GM12878 (cell line): ENCODE measurements around the gene EML1. TPM values are rescaled to one million over a fixed set of nuclear protein-coding genes. Genes with fewer than 3 reads are reported as not detected.

Experiments
- ATAC-seq: fragments of 200-7000 bp; cut with Tn5 transposase; 3 replicates; pipeline ENCODE4 v1.9.1; 2020; ENCODE audit warnings: mild to moderate bottlenecking, moderate library complexity
- BruUV-seq: library from RNA; stranded (reverse); fragments of 400-500 nt; replicated peaks from 2 replicates; lab custom pipeline; 2021; lab: Mats Ljungman, UMichigan
- CTCF ChIA-PET: fragments of 300-600 bp; sonication (Branson Sonifier 250); formaldehyde crosslinking; extraction: SDS; loops from one replicate; lab custom pipeline; 2021; ENCODE audit warnings: inconsistent platforms; lab: Yijun Ruan, JAX
- POLR2A ChIA-PET: fragments of 350-600 bp; formaldehyde crosslinking; extraction: SDS; loops from one replicate; lab custom pipeline; 2021; ENCODE audit warnings: inconsistent platforms; lab: Charles Lee
- RAD21 ChIA-PET: fragments of 300-600 bp; sonication (Branson Sonifier 250); formaldehyde crosslinking; loops from one replicate; lab custom pipeline; 2023; ENCODE audit warnings: antibody characterized with exemption; ENCODE audit not compliant: unreplicated experiment; lab: Charles Lee
- SMC1A ChIA-PET: fragments of 300-600 bp; sonication (Branson Sonifier 250); formaldehyde crosslinking; loops from one replicate; lab custom pipeline; 2023; ENCODE audit not compliant: unreplicated experiment, uncharacterized antibody; lab: Charles Lee
- DNase-seq: peaks from one replicate; pipeline ENCODE4 v3.0.0-alpha.2; 2011; ENCODE audit warnings: low read depth, low spot score
- FAIRE-seq: peaks from 3 replicates; lab custom pipeline; 2011; peaks lifted over from hg19 to GRCh38; lab: Jason Lieb, UNC
- H2AFZ ChIP-seq: 2 replicates; pipeline ENCODE4 v1.6.0; 2011; ENCODE audit warnings: low read depth, low read length, control low read depth; ENCODE audit not compliant: control insufficient read depth
- H3K27ac ChIP-seq: 2 replicates; pipeline ENCODE4 v1.5.1; 2011; ENCODE audit warnings: control low read depth; ENCODE audit not compliant: control insufficient read depth, insufficient read depth
- H3K27me3 ChIP-seq, 2 experiments: replicated peaks in 1 of 2; 2 replicates each; pipeline versions ENCODE4 v1.6.0 to v1.6.1; 2011; ENCODE audit warnings: low read length in 1 of 2; ENCODE audit not compliant: control insufficient read depth in 2 of 2, insufficient read depth in 2 of 2
- H3K36me3 ChIP-seq, 2 experiments: 2 replicates each; pipeline ENCODE4 v1.5.1; 2011; ENCODE audit warnings: low read length in 1 of 2; ENCODE audit not compliant: control insufficient read depth in 2 of 2, insufficient read depth in 2 of 2
- H3K4me1 ChIP-seq: 2 replicates; pipeline ENCODE4 v1.6.1; 2011; ENCODE audit warnings: mild to moderate bottlenecking, low read length, moderate library complexity, mixed read lengths; ENCODE audit not compliant: control insufficient read depth, insufficient read depth
- H3K4me2 ChIP-seq: 2 replicates; pipeline ENCODE4 v1.6.0; 2011; ENCODE audit warnings: control low read depth; ENCODE audit not compliant: control insufficient read depth, insufficient read depth
- H3K4me3 ChIP-seq: fragments of 200-600 bp; sonication (generic); 2 replicates; pipeline ENCODE4 v1.5.1; 2016
- H3K79me2 ChIP-seq: 2 replicates; pipeline ENCODE4 v1.6.0; 2011; ENCODE audit warnings: low read length; ENCODE audit not compliant: control insufficient read depth, insufficient read depth
- H3K9ac ChIP-seq: 2 replicates; pipeline ENCODE4 v1.8.0; 2011; ENCODE audit warnings: low read length, control low read depth, mixed read lengths; ENCODE audit not compliant: control insufficient read depth, insufficient read depth
- H3K9me3 ChIP-seq: replicated peaks from 3 replicates; pipeline ENCODE4 v1.5.1; 2011; ENCODE audit warnings: mild to moderate bottlenecking, low read length; ENCODE audit not compliant: control insufficient read depth, insufficient read depth
- H4K20me1 ChIP-seq: 2 replicates; pipeline ENCODE4 v1.6.0; 2011; ENCODE audit not compliant: control insufficient read depth, insufficient read depth
- BACH1 ChIP-seq: fragments of 450-650 bp; IDR thresholded peaks from 2 replicates; pipeline ENCODE4 v1.6.1; 2017; ENCODE audit warnings: mild to moderate bottlenecking, borderline replicate concordance
- E2F4 ChIP-seq: IDR thresholded peaks from 2 replicates; pipeline ENCODE4 v1.6.1; 2012; ENCODE audit warnings: low read depth, low read length, improper control_type of control experiment
- HDAC2 ChIP-seq: fragments of 200-600 bp; sonication (generic); IDR thresholded peaks from 2 replicates; pipeline ENCODE4 v1.6.1; 2017
- MAX ChIP-seq: IDR thresholded peaks from 2 replicates; pipeline ENCODE4 v1.6.1; 2012; ENCODE audit warnings: low read depth, low read length, improper control_type of control experiment
- PBX3 ChIP-seq: IDR thresholded peaks from 2 replicates; pipeline ENCODE4 v1.6.1; 2011; ENCODE audit warnings: mild to moderate bottlenecking, low read depth, low read length, moderate library complexity; ENCODE audit not compliant: insufficient replicate concordance
- TAF1 ChIP-seq: IDR thresholded peaks from 2 replicates; pipeline ENCODE4 v1.6.1; 2011; ENCODE audit warnings: mild to moderate bottlenecking, low read depth, low read length, borderline replicate concordance
- TCF7 ChIP-seq: IDR thresholded peaks from 2 replicates; pipeline ENCODE4 v1.6.1; 2014; ENCODE audit warnings: antibody characterized with exemption, borderline replicate concordance
- ZNF384 ChIP-seq: IDR thresholded peaks from 2 replicates; pipeline ENCODE4 v1.6.1; 2012; ENCODE audit warnings: low read depth, mild to moderate bottlenecking, low read length, improper control_type of control experiment, borderline replicate concordance
- WGBS: methylation state at CpG from one replicate; pipeline ENCODE4 v1.1.6; 2016; ENCODE audit warnings: low lambda C conversion rate; ENCODE audit not compliant: insufficient replicate concordance, insufficient coverage; ENCODE audit errors: missing lambda C conversion rate; 5-methylcytosine and 5-hydroxymethylcytosine counted together
- in situ Hi-C: fragments of 300-500 bp; cut with MboI; formaldehyde crosslinking; loops from 9 replicates; pipeline ENCODE4 v1.14.3; 2018; ENCODE audit warnings: mixed read lengths
- intact Hi-C: fragments of 100-400 bp; cut with micrococcal nuclease; formaldehyde crosslinking; loops from one replicate; pipeline ENCODE4 v1.14.2; 2022; ENCODE audit not compliant: unreplicated experiment
- polyA plus RNA-seq, 11 experiments: library from polyadenylated mRNA; depleted of rRNA in 4 of 11; unstranded in 6 of 11; stranded (reverse) in 5 of 11; fragments of >200 nt; fragmentation: Nextera tagmentation in 4 of 11; fragmentation: Illumina TruSeq in 1 of 11; extraction: Ambion mirVana in 4 of 11; extraction: Trizol in 1 of 11; gene quantifications; 1 replicate in 1 of 11; 2 replicates in 10 of 11; pipeline versions ENCODE4 v1.2.1 to v1.2.3, GENCODE V29; 2011 to 2016; ENCODE audit warnings: inconsistent platforms in 2 of 11, missing spikeins in 2 of 11, low read depth in 1 of 11
- total RNA-seq, 4 experiments: library from RNA; depleted of rRNA in 3 of 4; stranded (reverse); fragments of >200 nt in 3 of 4; fragmentation: Illumina TruSeq in 1 of 4; extraction: Trizol in 1 of 4; gene quantifications; 2 replicates each; pipeline versions ENCODE4 v1.2.1 to v1.2.3, GENCODE V29; 2013 to 2021
- TF ChIP-seq, protein P1 (sequence below): fragments of 450-650 bp; formaldehyde crosslinking; IDR thresholded peaks from 2 replicates; pipeline ENCODE4 v1.5.0; 2022; ENCODE audit warnings: mild to moderate bottlenecking, missing genetic modification characterization
- TF ChIP-seq, protein P2 (sequence below): IDR thresholded peaks from 2 replicates; pipeline ENCODE4 v1.6.1; 2012; ENCODE audit warnings: low read depth, low read length, improper control_type of control experiment

The EML1 gene
- total and polyA plus RNA-seq, 10 of the 15 experiments (the other 5 are each of a cell fraction or from before 2014, with no cell fraction given): 0.05 to 3.4 (median 0.11) TPM; not detected in 3

- TF ChIP-seq, protein P1, sequence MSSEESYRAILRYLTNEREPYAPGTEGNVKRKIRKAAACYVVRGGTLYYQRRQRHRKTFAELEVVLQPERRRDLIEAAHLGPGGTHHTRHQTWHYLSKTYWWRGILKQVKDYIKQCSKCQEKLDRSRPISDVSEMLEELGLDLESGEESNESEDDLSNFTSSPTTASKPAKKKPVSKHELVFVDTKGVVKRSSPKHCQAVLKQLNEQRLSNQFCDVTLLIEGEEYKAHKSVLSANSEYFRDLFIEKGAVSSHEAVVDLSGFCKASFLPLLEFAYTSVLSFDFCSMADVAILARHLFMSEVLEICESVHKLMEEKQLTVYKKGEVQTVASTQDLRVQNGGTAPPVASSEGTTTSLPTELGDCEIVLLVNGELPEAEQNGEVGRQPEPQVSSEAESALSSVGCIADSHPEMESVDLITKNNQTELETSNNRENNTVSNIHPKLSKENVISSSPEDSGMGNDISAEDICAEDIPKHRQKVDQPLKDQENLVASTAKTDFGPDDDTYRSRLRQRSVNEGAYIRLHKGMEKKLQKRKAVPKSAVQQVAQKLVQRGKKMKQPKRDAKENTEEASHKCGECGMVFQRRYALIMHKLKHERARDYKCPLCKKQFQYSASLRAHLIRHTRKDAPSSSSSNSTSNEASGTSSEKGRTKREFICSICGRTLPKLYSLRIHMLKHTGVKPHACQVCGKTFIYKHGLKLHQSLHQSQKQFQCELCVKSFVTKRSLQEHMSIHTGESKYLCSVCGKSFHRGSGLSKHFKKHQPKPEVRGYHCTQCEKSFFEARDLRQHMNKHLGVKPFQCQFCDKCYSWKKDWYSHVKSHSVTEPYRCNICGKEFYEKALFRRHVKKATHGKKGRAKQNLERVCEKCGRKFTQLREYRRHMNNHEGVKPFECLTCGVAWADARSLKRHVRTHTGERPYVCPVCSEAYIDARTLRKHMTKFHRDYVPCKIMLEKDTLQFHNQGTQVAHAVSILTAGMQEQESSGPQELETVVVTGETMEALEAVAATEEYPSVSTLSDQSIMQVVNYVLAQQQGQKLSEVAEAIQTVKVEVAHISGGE (CRISPR knock-in tag): no peak
Measured at GRCh38 chr14:99928963-99929362, 135.8 kb downstream of the EML1 start (continued).

- RAD21 ChIA-PET: interaction anchor here (1.0 to 1.5 kb wide), 4 partner anchors 9 to 142 kb away, joined by 3 to 5 read pairs (median 4); no protein-coding TSS in a partner anchor
- in situ Hi-C loops: no loop called here
- H3K79me2 ChIP-seq: no peaks in the 10 kb centered on the region
- CTCF ChIA-PET: interaction anchor here (1.0 to 1.8 kb wide), 6 partner anchors 12 to 247 kb away, joined by 3 to 6 read pairs (median 4); partner anchors contain the start of gene CYP46A1
- peaks cover 22% of the 10 kb centered on the region for H3K4me1 ChIP-seq
- H3K4me3 ChIP-seq: no peak overlapping the region
- ATAC-seq (no peak), DNase-seq (no peak), FAIRE-seq (no peak)
- no peak overlapping the region; the same call in 1 of the 2 replicates for H3K4me2 ChIP-seq
- H2AFZ ChIP-seq: no peak overlapping the region
- no peak overlapping the region for H3K9ac ChIP-seq
- POLR2A ChIA-PET: interaction anchor here (0.6 to 1.5 kb wide), 2 partner anchors 9 to 17 kb away, joined by 3 read pairs; no protein-coding TSS in a partner anchor
- no peak overlapping the region for H3K27ac ChIP-seq
- H3K9me3 ChIP-seq: peaks cover 1% of the 10 kb centered on the region; the same call in 2 of the 3 replicates
- SMC1A ChIA-PET: interaction anchor here (1.4 to 2.0 kb wide), 2 partner anchors 13 to 17 kb away, joined by 6 to 11 read pairs; no protein-coding TSS in a partner anchor
- H3K27me3 ChIP-seq: no peaks in the 10 kb centered on the region
- no peaks in the 10 kb centered on the region for H4K20me1 ChIP-seq
- intact Hi-C loops: no loop called here
- no peaks in the 10 kb centered on the region for H3K36me3 ChIP-seq
- no TSS peak for BruUV-seq
- WGBS: 70% methylated on average over 6 of the region's 6 CpGs
- TF ChIP-seq TCF7 (no peak), PBX3 (no peak), HDAC2 (no peak), TAF1 (no peak), MAX (no peak), E2F4 (no peak), ZNF384 (no peak), BACH1 (no peak)
- TF ChIP-seq, protein P2, sequence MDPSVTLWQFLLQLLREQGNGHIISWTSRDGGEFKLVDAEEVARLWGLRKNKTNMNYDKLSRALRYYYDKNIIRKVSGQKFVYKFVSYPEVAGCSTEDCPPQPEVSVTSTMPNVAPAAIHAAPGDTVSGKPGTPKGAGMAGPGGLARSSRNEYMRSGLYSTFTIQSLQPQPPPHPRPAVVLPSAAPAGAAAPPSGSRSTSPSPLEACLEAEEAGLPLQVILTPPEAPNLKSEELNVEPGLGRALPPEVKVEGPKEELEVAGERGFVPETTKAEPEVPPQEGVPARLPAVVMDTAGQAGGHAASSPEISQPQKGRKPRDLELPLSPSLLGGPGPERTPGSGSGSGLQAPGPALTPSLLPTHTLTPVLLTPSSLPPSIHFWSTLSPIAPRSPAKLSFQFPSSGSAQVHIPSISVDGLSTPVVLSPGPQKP: no peak
- TF ChIP-seq, protein P1 (CRISPR knock-in tag): no peak
Measured at GRCh38 chr14:99929601-99930000, 136.4 kb downstream of the EML1 start.
